ENCODE results near the gene CTDSPL.

Gene CTDSPL

GRCh38 chr3:37890522-37890921 is 28.8 kb downstream of the CTDSPL start:
- H3K4me3 ChIP-seq (ENCODE audit: low read depth, low read length) = no peak overlapping the region
- H3K4me1 ChIP-seq (ENCODE audit: control insufficient read depth, insufficient read depth, low read length) = no peaks in the 10 kb centered on the region
- CTCF ChIA-PET = no interaction called here
- TF ChIP-seq GLIS2 (tag by site-specific recombination; IDR thresholded peaks at IDR 0.05) (no peak), ZXDB (tag by site-specific recombination; IDR thresholded peaks at IDR 0.05) (no peak), ZSCAN4 (tag by site-specific recombination; IDR thresholded peaks at IDR 0.05) (no peak), ZNF585B (tag by site-specific recombination; IDR thresholded peaks at IDR 0.05) (no peak), ZNF169 (tag by site-specific recombination; IDR thresholded peaks at IDR 0.05) (no peak)
- TF ChIP-seq, protein P1, sequence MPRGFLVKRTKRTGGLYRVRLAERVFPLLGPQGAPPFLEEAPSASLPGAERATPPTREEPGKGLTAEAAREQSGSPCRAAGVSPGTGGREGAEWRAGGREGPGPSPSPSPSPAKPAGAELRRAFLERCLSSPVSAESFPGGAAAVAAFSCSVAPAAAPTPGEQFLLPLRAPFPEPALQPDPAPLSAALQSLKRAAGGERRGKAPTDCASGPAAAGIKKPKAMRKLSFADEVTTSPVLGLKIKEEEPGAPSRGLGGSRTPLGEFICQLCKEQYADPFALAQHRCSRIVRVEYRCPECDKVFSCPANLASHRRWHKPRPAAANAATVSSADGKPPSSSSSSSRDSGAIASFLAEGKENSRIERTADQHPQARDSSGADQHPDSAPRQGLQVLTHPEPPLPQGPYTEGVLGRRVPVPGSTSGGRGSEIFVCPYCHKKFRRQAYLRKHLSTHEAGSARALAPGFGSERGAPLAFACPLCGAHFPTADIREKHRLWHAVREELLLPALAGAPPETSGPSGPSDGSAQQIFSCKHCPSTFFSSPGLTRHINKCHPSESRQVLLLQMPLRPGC (tag by site-specific recombination; IDR thresholded peaks at IDR 0.05) = no peak
- POLR2A ChIA-PET = no interaction called here
- H3K27ac ChIP-seq (ENCODE audit: extremely low read depth, low read depth, low read length) = no peak overlapping the region
- no peaks in the 10 kb centered on the region for H3K36me3 ChIP-seq (ENCODE audit: control insufficient read depth in 2 of 2, insufficient read depth in 1 of 2, low read length in 2 of 2)
- no peaks in the 10 kb centered on the region for H3K9me3 ChIP-seq (ENCODE audit: control insufficient read depth, insufficient read depth, low read depth, low read length)

DNA sequence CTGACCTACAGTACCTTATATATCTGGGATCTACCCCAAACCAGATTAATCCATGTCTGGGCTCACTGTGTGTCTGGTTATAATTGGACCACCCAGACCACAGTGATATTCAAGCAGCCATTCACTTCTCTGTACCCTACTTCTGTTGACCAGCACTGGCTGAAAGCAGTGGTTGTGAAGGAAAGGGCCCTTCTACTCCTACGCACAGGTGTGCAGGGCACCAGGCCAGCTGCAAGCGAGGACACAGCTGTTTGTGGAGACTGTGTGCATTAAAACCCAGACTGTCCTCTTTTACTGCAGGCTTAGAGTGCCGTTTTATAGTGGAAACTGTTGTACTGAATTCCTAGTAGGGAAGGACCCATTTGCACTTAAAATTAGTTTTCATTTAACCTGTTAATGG is 29.5 kb downstream of the CTDSPL start:
- no peaks in the 10 kb centered on the region for H3K9me3 ChIP-seq (ENCODE audit: control insufficient read depth, insufficient read depth, low read depth, low read length)
- ChIA-PET POLR2A (no interaction called here), CTCF (no interaction called here)
- no peaks in the 10 kb centered on the region for H3K4me1 ChIP-seq (ENCODE audit: control insufficient read depth, insufficient read depth, low read length)
- H3K36me3 ChIP-seq (ENCODE audit: control insufficient read depth in 2 of 2, insufficient read depth in 1 of 2, low read length in 2 of 2) = no peaks in the 10 kb centered on the region
- no peak overlapping the region for H3K4me3 ChIP-seq (ENCODE audit: low read depth, low read length)
- H3K27ac ChIP-seq (ENCODE audit: extremely low read depth, low read depth, low read length) = no peak overlapping the region
- no peak for TF ChIP-seq ZNF274 (IDR thresholded peaks at IDR 0.05; ENCODE audit: low read length)
- TF ChIP-seq ZNF274 (tag by site-specific recombination; IDR thresholded peaks at IDR 0.05; ENCODE audit: borderline replicate concordance) = no peak
- no peak for TF ChIP-seq MEIS1 (CRISPR knock-in tag; IDR thresholded peaks at IDR 0.05; ENCODE audit: borderline replicate concordance)
- TF ChIP-seq ZNF398 (tag by site-specific recombination; IDR thresholded peaks at IDR 0.05) = no peak
- TF ChIP-seq ZNF837 (tag by site-specific recombination; IDR thresholded peaks at IDR 0.05) = no peak
- no peak for TF ChIP-seq ZNF157 (tag by site-specific recombination; IDR thresholded peaks at IDR 0.05)
- no peak for TF ChIP-seq YY2 (tag by site-specific recombination; IDR thresholded peaks at IDR 0.05)
- TF ChIP-seq ZBTB11 (tag by site-specific recombination; conservative IDR thresholded peaks at IDR 0.05; ENCODE audit: low read depth) = no peak
- no peak for TF ChIP-seq ZSCAN23 (tag by site-specific recombination; IDR thresholded peaks at IDR 0.05)
- no peak for TF ChIP-seq ZNF223 (tag by site-specific recombination; IDR thresholded peaks at IDR 0.05)
- no peak for TF ChIP-seq KLF1 (tag by site-specific recombination; IDR thresholded peaks at IDR 0.05)
- TF ChIP-seq, protein P2, sequence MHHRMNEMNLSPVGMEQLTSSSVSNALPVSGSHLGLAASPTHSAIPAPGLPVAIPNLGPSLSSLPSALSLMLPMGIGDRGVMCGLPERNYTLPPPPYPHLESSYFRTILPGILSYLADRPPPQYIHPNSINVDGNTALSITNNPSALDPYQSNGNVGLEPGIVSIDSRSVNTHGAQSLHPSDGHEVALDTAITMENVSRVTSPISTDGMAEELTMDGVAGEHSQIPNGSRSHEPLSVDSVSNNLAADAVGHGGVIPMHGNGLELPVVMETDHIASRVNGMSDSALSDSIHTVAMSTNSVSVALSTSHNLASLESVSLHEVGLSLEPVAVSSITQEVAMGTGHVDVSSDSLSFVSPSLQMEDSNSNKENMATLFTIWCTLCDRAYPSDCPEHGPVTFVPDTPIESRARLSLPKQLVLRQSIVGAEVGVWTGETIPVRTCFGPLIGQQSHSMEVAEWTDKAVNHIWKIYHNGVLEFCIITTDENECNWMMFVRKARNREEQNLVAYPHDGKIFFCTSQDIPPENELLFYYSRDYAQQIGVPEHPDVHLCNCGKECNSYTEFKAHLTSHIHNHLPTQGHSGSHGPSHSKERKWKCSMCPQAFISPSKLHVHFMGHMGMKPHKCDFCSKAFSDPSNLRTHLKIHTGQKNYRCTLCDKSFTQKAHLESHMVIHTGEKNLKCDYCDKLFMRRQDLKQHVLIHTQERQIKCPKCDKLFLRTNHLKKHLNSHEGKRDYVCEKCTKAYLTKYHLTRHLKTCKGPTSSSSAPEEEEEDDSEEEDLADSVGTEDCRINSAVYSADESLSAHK (tag by site-specific recombination; IDR thresholded peaks at IDR 0.05) = no peak
- no peak for TF ChIP-seq PATZ1 (tag by site-specific recombination; IDR thresholded peaks at IDR 0.05)
- no peak for TF ChIP-seq AEBP2 (tag by site-specific recombination; IDR thresholded peaks at IDR 0.05; ENCODE audit: borderline replicate concordance)
- no peak for TF ChIP-seq ZNF426 (tag by site-specific recombination; IDR thresholded peaks at IDR 0.05)
